Measurements from ENCODE around the gene EMX2. TPM values are rescaled to one million over a fixed set of nuclear protein-coding genes. Genes with fewer than 3 reads are reported as not detected.

Gene EMX2
- total RNA-seq, 2 donors from 2014 or later = not detected

GRCh38 chr10:117551330-117552155 is 9.0 kb downstream of the EMX2 start:
- Mint-ChIP-seq H3K4me1 (ENCODE audit: low read depth) (peaks cover 20% of the 10 kb centered on the region), H3K9me3 (no peaks in the 10 kb centered on the region), H3K27ac (no peak overlapping the region), H3K27me3 (ENCODE audit: low read depth) (peaks cover 94% of the 10 kb centered on the region), H3K36me3 (ENCODE audit: insufficient read depth in 2 of 2) (peaks cover 2 to 3% of the 10 kb centered on the region in 2 donors), H3K4me3 (no peak overlapping the region)
- DNase-seq = no peak
- no peak for ATAC-seq (replicated peaks in 1 of 2)

GRCh38 chr10:117552156-117552631 is 9.6 kb downstream of the EMX2 start:
- Mint-ChIP-seq H3K27me3 (ENCODE audit: low read depth) (peaks cover 93% of the 10 kb centered on the region), H3K4me3 (no peak overlapping the region), H3K27ac (no peak overlapping the region), H3K36me3 (ENCODE audit: insufficient read depth in 2 of 2) (peaks cover 2 to 3% of the 10 kb centered on the region in 2 donors), H3K4me1 (ENCODE audit: low read depth) (peaks cover 17% of the 10 kb centered on the region), H3K9me3 (no peaks in the 10 kb centered on the region)
- DNase-seq (no peak), ATAC-seq (replicated peaks in 1 of 2) (no peak)

DNA sequence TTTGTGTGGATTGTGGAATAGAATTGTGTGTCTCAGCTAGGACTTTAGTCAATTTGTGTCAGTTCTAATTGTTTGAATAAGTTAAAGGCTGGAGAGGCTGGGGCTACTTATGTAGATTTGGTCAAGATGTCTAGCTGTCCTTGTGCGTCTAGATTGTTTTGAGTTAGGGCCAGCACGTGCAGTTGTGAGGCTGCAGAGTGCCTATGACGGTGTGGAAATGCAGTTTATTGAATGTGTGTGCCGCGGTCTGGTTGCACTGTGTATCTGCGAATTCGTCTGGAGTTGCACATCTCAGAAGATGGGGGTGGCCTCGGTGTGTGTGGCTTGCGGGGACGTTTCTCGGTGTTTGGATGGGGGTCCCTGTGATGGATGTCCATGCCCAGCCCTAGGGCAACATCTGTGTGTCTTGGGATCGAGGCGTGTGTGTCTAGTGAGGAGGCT is 10.2 kb downstream of the EMX2 start:
- H3K9me3 Mint-ChIP-seq = no peaks in the 10 kb centered on the region
- peaks cover 88% of the 10 kb centered on the region for H3K27me3 Mint-ChIP-seq (ENCODE audit: low read depth)
- ATAC-seq (replicated peaks in 1 of 2) = no peak
- peaks cover 2 to 3% of the 10 kb centered on the region in 2 donors for H3K36me3 Mint-ChIP-seq (ENCODE audit: insufficient read depth in 2 of 2)
- peak overlapping the region in 1 of 2 donors; percentile 4 for H3K4me3 Mint-ChIP-seq
- no peak for DNase-seq
- peak overlapping the region; percentile 2 for H3K27ac Mint-ChIP-seq
- H3K4me1 Mint-ChIP-seq (ENCODE audit: low read depth) = peaks cover 12% of the 10 kb centered on the region

GRCh38 chr10:117553142-117553814 is 10.7 kb downstream of the EMX2 start:
- Mint-ChIP-seq H3K4me3 (no peak overlapping the region), H3K36me3 (ENCODE audit: insufficient read depth in 2 of 2) (peaks cover 0 to 1% of the 10 kb centered on the region in 2 donors), H3K27me3 (ENCODE audit: low read depth) (peaks cover 86% of the 10 kb centered on the region), H3K9me3 (no peaks in the 10 kb centered on the region), H3K27ac (no peak overlapping the region), H3K4me1 (ENCODE audit: low read depth) (peaks cover 7% of the 10 kb centered on the region)
- DNase-seq = no peak
- no peak for ATAC-seq (replicated peaks in 1 of 2)

- Mint-ChIP-seq H3K4me1 (ENCODE audit: low read depth) (peaks cover 5% of the 10 kb centered on the region), H3K27me3 (ENCODE audit: low read depth) (peaks cover 86% of the 10 kb centered on the region), H3K36me3 (ENCODE audit: insufficient read depth in 2 of 2) (peaks cover 0 to 1% of the 10 kb centered on the region in 2 donors), H3K27ac (no peak overlapping the region), H3K9me3 (no peaks in the 10 kb centered on the region), H3K4me3 (no peak overlapping the region)
- no peak for ATAC-seq (replicated peaks in 1 of 2)
- DNase-seq = no peak
These were observed 11.2 kb downstream of the EMX2 start for GRCh38 chr10:117553815-117554172.

- ATAC-seq (replicated peaks in 1 of 2) (no peak), DNase-seq (no peak)
- peaks cover 0 to 1% of the 10 kb centered on the region in 2 donors for H3K36me3 Mint-ChIP-seq (ENCODE audit: insufficient read depth in 2 of 2)
- no peak overlapping the region for H3K27ac Mint-ChIP-seq
- peaks cover 5% of the 10 kb centered on the region for H3K4me1 Mint-ChIP-seq (ENCODE audit: low read depth)
- no peaks in the 10 kb centered on the region for H3K9me3 Mint-ChIP-seq
- peaks cover 81% of the 10 kb centered on the region for H3K27me3 Mint-ChIP-seq (ENCODE audit: low read depth)
- H3K4me3 Mint-ChIP-seq = no peak overlapping the region
These were observed 11.8 kb downstream of the EMX2 start for GRCh38 chr10:117554241-117554814.

- Mint-ChIP-seq H3K4me3 (no peak overlapping the region), H3K4me1 (ENCODE audit: low read depth) (peaks cover 5% of the 10 kb centered on the region), H3K36me3 (ENCODE audit: insufficient read depth in 2 of 2) (peaks cover 0 to 1% of the 10 kb centered on the region in 2 donors), H3K27me3 (ENCODE audit: low read depth) (peaks cover 81% of the 10 kb centered on the region), H3K9me3 (no peaks in the 10 kb centered on the region), H3K27ac (no peak overlapping the region)
- no peak for DNase-seq
- ATAC-seq (replicated peaks in 1 of 2) = no peak
These were observed 12.5 kb downstream of the EMX2 start for GRCh38 chr10:117555017-117555416.

DNA sequence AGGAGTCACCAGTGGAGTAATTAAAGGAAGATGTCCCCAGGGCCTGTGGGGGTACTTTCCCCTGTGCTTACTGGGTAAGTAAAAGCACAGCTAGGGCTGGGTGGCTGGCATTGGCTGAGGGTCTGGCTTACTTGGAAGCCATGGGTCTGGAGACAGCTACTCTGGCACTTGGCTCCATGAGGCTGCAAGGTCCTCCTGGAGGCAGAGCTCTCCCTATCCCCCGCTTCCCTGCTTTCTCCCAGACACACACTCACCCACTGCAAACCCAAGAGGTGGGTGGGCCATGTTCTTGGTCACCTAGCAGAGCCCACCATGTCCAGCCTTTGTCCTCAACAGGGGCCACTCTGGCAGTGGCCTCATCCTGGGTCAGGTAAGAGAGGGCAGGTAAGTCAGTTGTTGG is 13.3 kb downstream of the EMX2 start:
- ATAC-seq (replicated peaks in 1 of 2) (no peak), DNase-seq (no peak)
- Mint-ChIP-seq H3K4me3 (no peak overlapping the region), H3K9me3 (no peaks in the 10 kb centered on the region), H3K27me3 (ENCODE audit: low read depth) (peaks cover 79% of the 10 kb centered on the region), H3K36me3 (ENCODE audit: insufficient read depth in 2 of 2) (peaks cover 0 to 1% of the 10 kb centered on the region in 2 donors), H3K4me1 (ENCODE audit: low read depth) (peaks cover 5% of the 10 kb centered on the region), H3K27ac (no peak overlapping the region)

DNA sequence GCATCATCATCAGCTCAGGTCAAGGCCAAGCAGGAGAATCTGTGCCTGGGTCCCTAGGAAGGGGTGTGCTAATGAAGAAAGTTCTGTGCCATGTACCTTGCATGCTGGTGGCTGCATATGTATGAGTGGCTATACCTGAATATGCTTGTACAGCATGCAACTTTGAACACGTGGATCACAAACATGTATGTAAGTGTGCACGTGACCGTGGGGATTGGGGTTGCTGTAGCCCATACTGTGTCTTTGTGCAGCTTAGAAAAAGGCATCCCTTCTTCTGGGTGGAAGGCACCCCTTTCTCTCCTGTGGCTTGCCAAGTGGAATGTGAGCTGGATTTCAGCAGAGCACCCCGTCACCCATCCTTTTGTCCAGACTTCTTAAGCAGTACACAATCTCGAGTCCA is 13.8 kb downstream of the EMX2 start:
- peaks cover 0 to 1% of the 10 kb centered on the region in 2 donors for H3K36me3 Mint-ChIP-seq (ENCODE audit: insufficient read depth in 2 of 2)
- peaks cover 5% of the 10 kb centered on the region for H3K4me1 Mint-ChIP-seq (ENCODE audit: low read depth)
- peaks cover 75% of the 10 kb centered on the region for H3K27me3 Mint-ChIP-seq (ENCODE audit: low read depth)
- H3K27ac Mint-ChIP-seq = no peak overlapping the region
- ATAC-seq (replicated peaks in 1 of 2) (no peak), DNase-seq (no peak)
- no peaks in the 10 kb centered on the region for H3K9me3 Mint-ChIP-seq
- H3K4me3 Mint-ChIP-seq = no peak overlapping the region

DNA sequence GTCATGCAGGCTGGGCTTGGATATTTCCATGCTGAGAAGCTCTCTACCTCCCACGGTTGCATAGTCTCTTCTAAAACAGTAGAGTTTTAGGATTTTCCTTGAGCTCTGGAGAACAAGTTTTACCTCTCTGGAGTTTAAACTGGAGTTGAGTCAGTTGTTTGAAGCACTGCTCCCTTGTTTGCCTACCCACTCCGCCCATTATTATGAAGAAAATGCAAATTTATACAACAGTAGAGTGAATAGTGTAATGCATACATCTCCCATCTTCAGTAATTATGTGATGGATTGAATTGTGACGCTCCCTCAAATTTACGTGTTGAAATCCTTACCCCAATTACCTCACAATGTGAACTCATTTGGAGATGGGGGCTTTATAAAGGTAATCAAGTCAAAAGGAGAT is 17.2 kb downstream of the EMX2 start:
- Mint-ChIP-seq H3K36me3 (ENCODE audit: insufficient read depth in 2 of 2) (no peaks in the 10 kb centered on the region), H3K4me3 (no peak overlapping the region), H3K27ac (no peak overlapping the region), H3K9me3 (no peaks in the 10 kb centered on the region), H3K27me3 (ENCODE audit: low read depth) (peaks cover 52% of the 10 kb centered on the region), H3K4me1 (ENCODE audit: low read depth) (no peaks in the 10 kb centered on the region)
- ATAC-seq (replicated peaks in 1 of 2) (no peak), DNase-seq (no peak)

DNA sequence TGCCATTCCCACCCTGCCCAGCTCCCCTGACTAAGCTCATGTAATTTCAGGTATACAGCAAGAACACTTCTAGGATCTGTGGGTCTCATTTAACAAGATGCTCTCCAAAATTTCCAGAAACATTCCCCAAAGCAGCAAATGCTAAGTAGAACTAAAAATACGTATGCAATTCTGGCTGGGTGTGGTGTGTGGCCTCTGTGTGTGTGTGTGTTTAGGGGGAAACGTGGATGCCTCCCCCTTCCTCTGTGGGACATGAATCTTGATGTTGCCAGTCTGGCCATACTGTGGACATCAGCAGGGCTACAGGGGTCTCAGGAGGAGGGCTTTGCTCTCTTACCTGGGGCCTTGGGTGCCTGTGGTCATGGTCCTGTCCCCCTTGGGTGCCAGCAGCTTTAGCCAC is 18.4 kb downstream of the EMX2 start:
- H3K9me3 Mint-ChIP-seq = no peaks in the 10 kb centered on the region
- H3K36me3 Mint-ChIP-seq (ENCODE audit: insufficient read depth in 2 of 2) = no peaks in the 10 kb centered on the region
- H3K27me3 Mint-ChIP-seq (ENCODE audit: low read depth) = peaks cover 46% of the 10 kb centered on the region
- no peak overlapping the region for H3K4me3 Mint-ChIP-seq
- ATAC-seq (replicated peaks in 1 of 2) = no peak
- no peak for DNase-seq
- no peak overlapping the region for H3K27ac Mint-ChIP-seq
- no peaks in the 10 kb centered on the region for H3K4me1 Mint-ChIP-seq (ENCODE audit: low read depth)

DNA sequence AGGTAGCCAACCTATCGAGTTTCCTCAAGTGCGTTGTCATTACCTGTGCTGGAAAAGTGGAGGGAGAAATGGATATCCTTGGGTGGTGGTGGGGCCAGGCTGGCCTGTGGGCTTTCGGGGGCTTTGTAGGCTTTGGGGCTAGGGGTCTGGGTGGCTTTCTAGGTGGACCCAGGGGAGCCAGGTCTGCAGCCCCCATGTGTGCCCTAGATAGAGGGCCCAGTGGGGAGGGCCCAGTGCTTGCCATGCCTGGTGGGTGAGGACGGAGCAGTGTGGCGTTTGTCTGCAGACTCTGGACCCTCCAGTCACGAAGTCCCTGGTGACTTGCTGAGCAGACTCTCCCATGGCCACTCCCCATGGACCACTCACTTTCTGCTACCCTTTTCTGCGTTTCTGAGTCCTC is 19.7 kb downstream of the EMX2 start:
- H3K9me3 Mint-ChIP-seq = no peaks in the 10 kb centered on the region
- H3K27ac Mint-ChIP-seq = no peak overlapping the region
- H3K27me3 Mint-ChIP-seq (ENCODE audit: low read depth) = peaks cover 36% of the 10 kb centered on the region
- no peaks in the 10 kb centered on the region for H3K36me3 Mint-ChIP-seq (ENCODE audit: insufficient read depth in 2 of 2)
- no peaks in the 10 kb centered on the region for H3K4me1 Mint-ChIP-seq (ENCODE audit: low read depth)
- ATAC-seq (replicated peaks in 1 of 2) = no peak
- H3K4me3 Mint-ChIP-seq = no peak overlapping the region
- DNase-seq = no peak

All from activated T-cell treated with anti-CD3 and anti-CD28 coated beads, Interleukin-2, amount 50 U/mL, for 72 hours (primary cell).